KMS-11 (cell line): ENCODE data around the gene H3-3A.

ENCODE experiments used
- H2AFZ ChIP-seq: fragments of 200-600 bp; sonication (generic); 2 replicates; pipeline ENCODE4 v1.6.1; 2016; ENCODE audit warnings: antibody characterized with exemption, mixed run types, low read depth
- H3K27ac ChIP-seq: fragments of 200-600 bp; sonication (generic); 2 replicates; pipeline ENCODE4 v1.6.1; 2016; ENCODE audit warnings: mild to moderate bottlenecking, mixed run types
- H3K27me3 ChIP-seq: fragments of 200-600 bp; sonication (generic); 2 replicates; pipeline ENCODE4 v1.6.1; 2017; ENCODE audit warnings: mild to moderate bottlenecking, low read depth, mixed run types, moderate library complexity; ENCODE audit not compliant: insufficient read depth
- H3K36me3 ChIP-seq: fragments of 200-600 bp; sonication (generic); 2 replicates; pipeline ENCODE4 v1.6.1; 2017; ENCODE audit warnings: mild to moderate bottlenecking, mixed run types; ENCODE audit not compliant: insufficient read depth
- H3K4me1 ChIP-seq: fragments of 200-600 bp; sonication (generic); 2 replicates; pipeline ENCODE4 v1.6.1; 2016; ENCODE audit warnings: mild to moderate bottlenecking, low read depth, mixed run types; ENCODE audit not compliant: poor library complexity, severe bottlenecking
- H3K4me2 ChIP-seq: fragments of 200-600 bp; sonication (generic); 2 replicates; pipeline ENCODE4 v1.7.0; 2016; ENCODE audit warnings: mild to moderate bottlenecking, mixed run types
- H3K4me3 ChIP-seq: fragments of 200-600 bp; sonication (generic); IDR thresholded peaks from 2 replicates; pipeline ENCODE4 v1.6.1; 2017; ENCODE audit warnings: low read depth, low read length, mixed read lengths; ENCODE audit not compliant: insufficient read depth
- H3K79me2 ChIP-seq: fragments of 200-600 bp; sonication (generic); 2 replicates; pipeline ENCODE4 v1.6.1; 2016; ENCODE audit warnings: low read depth, mixed run types; ENCODE audit not compliant: insufficient read depth
- H3K9ac ChIP-seq: fragments of 200-600 bp; sonication (generic); 2 replicates; pipeline ENCODE4 v1.6.1; 2016; ENCODE audit warnings: mild to moderate bottlenecking, mixed run types
- H4K20me1 ChIP-seq: fragments of 200-600 bp; sonication (generic); 2 replicates; pipeline ENCODE4 v1.6.1; 2016; ENCODE audit warnings: mild to moderate bottlenecking, mixed run types; ENCODE audit not compliant: insufficient read depth
- CTCF ChIP-seq: fragments of 200-600 bp; sonication (generic); conservative IDR thresholded peaks from 2 replicates; pipeline ENCODE4 v1.6.1; 2017; ENCODE audit warnings: low read depth, mild to moderate bottlenecking, antibody characterized with exemption, low read length, moderate library complexity, mixed read lengths

The H3-3A gene

GRCh38 chr1:226121049-226121586 is 58.6 kb downstream of the H3-3A start:
- Histone ChIP-seq H3K4me3 (peak overlapping the region; percentile 64), H4K20me1 (no peaks in the 10 kb centered on the region), H3K27ac (peak overlapping the region; percentile 99), H2AFZ (peak overlapping the region; percentile 68), H3K4me1 (peaks cover 39% of the 10 kb centered on the region), H3K36me3 (no peaks in the 10 kb centered on the region), H3K27me3 (no peaks in the 10 kb centered on the region), H3K79me2 (no peaks in the 10 kb centered on the region), H3K4me2 (peak overlapping the region; percentile 64), H3K9ac (peak overlapping the region; percentile 99; the same call in 1 of the 2 replicates)
- no peak for TF ChIP-seq CTCF
